Mammary epithelial cell (primary cell): ENCODE data around the gene ANO3.
"Not testable (repeated sequence)": the region's sequence is repeated elsewhere in the genome, so short reads cannot be mapped to it uniquely, and the experiment has no call there.

Experiments
- EZH2 ChIP-seq: IDR thresholded peaks from 2 replicates; pipeline ENCODE4 v1.6.1; 2012; ENCODE audit warnings: low read length, inconsistent platforms, borderline replicate concordance
- TF ChIP-seq, protein P1 (sequence below), 2 donors: IDR thresholded peaks in 1 of 2; conservative IDR thresholded peaks in 1 of 2; 2 replicates each; pipeline ENCODE4 v1.5.1; 2011 to 2012; ENCODE audit warnings: inconsistent platforms in 2 of 2, low read length in 2 of 2, mild to moderate bottlenecking in 2 of 2, control low read depth in 1 of 2, low read depth in 1 of 2; ENCODE audit not compliant: insufficient read depth in 1 of 2; ENCODE audit errors: extremely low read depth in 1 of 2

GRCh38 chr11:26597049-26597689, 265.2 kb downstream of the ANO3 start:
- TF ChIP-seq, protein P1, sequence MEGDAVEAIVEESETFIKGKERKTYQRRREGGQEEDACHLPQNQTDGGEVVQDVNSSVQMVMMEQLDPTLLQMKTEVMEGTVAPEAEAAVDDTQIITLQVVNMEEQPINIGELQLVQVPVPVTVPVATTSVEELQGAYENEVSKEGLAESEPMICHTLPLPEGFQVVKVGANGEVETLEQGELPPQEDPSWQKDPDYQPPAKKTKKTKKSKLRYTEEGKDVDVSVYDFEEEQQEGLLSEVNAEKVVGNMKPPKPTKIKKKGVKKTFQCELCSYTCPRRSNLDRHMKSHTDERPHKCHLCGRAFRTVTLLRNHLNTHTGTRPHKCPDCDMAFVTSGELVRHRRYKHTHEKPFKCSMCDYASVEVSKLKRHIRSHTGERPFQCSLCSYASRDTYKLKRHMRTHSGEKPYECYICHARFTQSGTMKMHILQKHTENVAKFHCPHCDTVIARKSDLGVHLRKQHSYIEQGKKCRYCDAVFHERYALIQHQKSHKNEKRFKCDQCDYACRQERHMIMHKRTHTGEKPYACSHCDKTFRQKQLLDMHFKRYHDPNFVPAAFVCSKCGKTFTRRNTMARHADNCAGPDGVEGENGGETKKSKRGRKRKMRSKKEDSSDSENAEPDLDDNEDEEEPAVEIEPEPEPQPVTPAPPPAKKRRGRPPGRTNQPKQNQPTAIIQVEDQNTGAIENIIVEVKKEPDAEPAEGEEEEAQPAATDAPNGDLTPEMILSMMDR (conservative IDR thresholded peaks at IDR 0.05 in 1 of 2, IDR thresholded peaks at IDR 0.05 in 1 of 2; ENCODE audit: extremely low read depth in 1 of 2, insufficient read depth in 1 of 2, low read depth in 1 of 2, low read length in 2 of 2), result not testable (repeated sequence)
- TF ChIP-seq EZH2, result not testable (repeated sequence)
